DOHH2 (cell line): Measurements from ENCODE around the gene ULBP1.
A peak's percentile ranks its signal among the peaks of the same experiment; 100 is the strongest.

Source experiments
- H3F3A ChIP-seq: fragments of 200-600 bp; sonication (generic), shearing (Covaris generic); 2 replicates; pipeline ENCODE4 v1.6.0; 2016; ENCODE audit warnings: antibody characterized with exemption, mild to moderate bottlenecking; ENCODE audit not compliant: control insufficient read depth, insufficient read depth
- H3K27ac ChIP-seq: fragments of 200-600 bp; sonication (generic); 2 replicates; pipeline ENCODE4 v1.5.1; 2014; ENCODE audit warnings: low read depth, mild to moderate bottlenecking, low read length, moderate library complexity
- H3K27me3 ChIP-seq: fragments of 200-600 bp; sonication (generic); 2 replicates; pipeline ENCODE4 v1.6.1; 2014; ENCODE audit warnings: mild to moderate bottlenecking, low read length, mixed read lengths; ENCODE audit not compliant: control insufficient read depth
- H3K36me3 ChIP-seq: fragments of 200-600 bp; sonication (generic); 2 replicates; pipeline ENCODE4 v1.6.1; 2014; ENCODE audit warnings: mild to moderate bottlenecking, low read length, moderate library complexity, mixed read lengths; ENCODE audit not compliant: control insufficient read depth
- H3K4me1 ChIP-seq: fragments of 200-600 bp; sonication (generic); 2 replicates; pipeline ENCODE4 v1.6.1; 2014; ENCODE audit warnings: mild to moderate bottlenecking, low read length, mixed read lengths; ENCODE audit not compliant: control insufficient read depth
- H3K4me2 ChIP-seq: fragments of 200-600 bp; sonication (generic); 2 replicates; pipeline ENCODE4 v1.6.0; 2014; ENCODE audit warnings: mild to moderate bottlenecking, low read length, moderate library complexity
- H3K4me3 ChIP-seq: fragments of 200-600 bp; sonication (generic); 2 replicates; pipeline ENCODE4 v1.5.1; 2014; ENCODE audit warnings: mild to moderate bottlenecking, low read length, mixed read lengths
- H3K79me2 ChIP-seq: fragments of 200-600 bp; sonication (generic); 2 replicates; pipeline ENCODE4 v1.6.1; 2014; ENCODE audit warnings: mild to moderate bottlenecking, low read length, mixed read lengths; ENCODE audit not compliant: control insufficient read depth
- H3K9me2 ChIP-seq: fragments of 200-600 bp; sonication (generic); replicated peaks from 2 replicates; pipeline ENCODE4 v1.6.1; 2014; ENCODE audit warnings: mild to moderate bottlenecking, low read length, mixed read lengths; ENCODE audit not compliant: control insufficient read depth
- H3K9me3 ChIP-seq: fragments of 200-600 bp; sonication (generic); 2 replicates; pipeline ENCODE4 v1.6.1; 2014; ENCODE audit warnings: antibody characterized with exemption, low read length, mixed read lengths; ENCODE audit not compliant: control insufficient read depth, insufficient read depth
- H4K20me1 ChIP-seq: fragments of 200-600 bp; sonication (generic); 2 replicates; pipeline ENCODE4 v1.6.0; 2014; ENCODE audit warnings: low read depth, mild to moderate bottlenecking, antibody characterized with exemption, low read length, moderate library complexity; ENCODE audit not compliant: control insufficient read depth, insufficient read depth
- EZH2phosphoT487 ChIP-seq: fragments of 200-600 bp; sonication (generic); IDR thresholded peaks from 2 replicates; pipeline ENCODE4 v1.6.1; 2017; ENCODE audit warnings: borderline replicate concordance, mild to moderate bottlenecking, antibody characterized with exemption, low read length, moderate library complexity, mixed read lengths
- TF ChIP-seq, protein P1 (sequence below): fragments of 200-600 bp; sonication (generic); IDR thresholded peaks from one replicate; pipeline ENCODE4 v1.5.1; 2014; ENCODE audit warnings: antibody characterized with exemption, mild to moderate bottlenecking, low read depth, low read length; ENCODE audit not compliant: poor library complexity, severe bottlenecking

ULBP1 gene

GRCh38 chr6:149963462-149964307 lies at the start of gene ULBP1:
Gene ULBP1, plus strand, starts transcription at chr6:149963943. Its CDS starts 107 bp downstream, at chr6:149964050.
- no peak for TF ChIP-seq EZH2phosphoT487
- TF ChIP-seq, protein P1, sequence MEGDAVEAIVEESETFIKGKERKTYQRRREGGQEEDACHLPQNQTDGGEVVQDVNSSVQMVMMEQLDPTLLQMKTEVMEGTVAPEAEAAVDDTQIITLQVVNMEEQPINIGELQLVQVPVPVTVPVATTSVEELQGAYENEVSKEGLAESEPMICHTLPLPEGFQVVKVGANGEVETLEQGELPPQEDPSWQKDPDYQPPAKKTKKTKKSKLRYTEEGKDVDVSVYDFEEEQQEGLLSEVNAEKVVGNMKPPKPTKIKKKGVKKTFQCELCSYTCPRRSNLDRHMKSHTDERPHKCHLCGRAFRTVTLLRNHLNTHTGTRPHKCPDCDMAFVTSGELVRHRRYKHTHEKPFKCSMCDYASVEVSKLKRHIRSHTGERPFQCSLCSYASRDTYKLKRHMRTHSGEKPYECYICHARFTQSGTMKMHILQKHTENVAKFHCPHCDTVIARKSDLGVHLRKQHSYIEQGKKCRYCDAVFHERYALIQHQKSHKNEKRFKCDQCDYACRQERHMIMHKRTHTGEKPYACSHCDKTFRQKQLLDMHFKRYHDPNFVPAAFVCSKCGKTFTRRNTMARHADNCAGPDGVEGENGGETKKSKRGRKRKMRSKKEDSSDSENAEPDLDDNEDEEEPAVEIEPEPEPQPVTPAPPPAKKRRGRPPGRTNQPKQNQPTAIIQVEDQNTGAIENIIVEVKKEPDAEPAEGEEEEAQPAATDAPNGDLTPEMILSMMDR, result no peak
- H3K36me3 ChIP-seq, result no peaks in the 10 kb centered on the region
- H3K27me3 ChIP-seq, result peaks cover 7% of the 10 kb centered on the region
- no peaks in the 10 kb centered on the region for H3K79me2 ChIP-seq
- H3K9me3 ChIP-seq, result peaks cover 5% of the 10 kb centered on the region; the same call in 1 of the 2 replicates
- H3K27ac ChIP-seq, result no peak within 1 kb of the TSS
- H3F3A ChIP-seq, result no peaks in the 10 kb centered on the region
- H4K20me1 ChIP-seq, result no peaks in the 10 kb centered on the region
- H3K9me2 ChIP-seq, result no peaks in the 10 kb centered on the region
- H3K4me3 ChIP-seq, result peak within 1 kb of the TSS; percentile 61
- peak within 1 kb of the TSS; percentile 52 for H3K4me2 ChIP-seq
- 0 out of 2 replicates have a peak, but pooled peaks cover 4% of the 10 kb centered on the region for H3K4me1 ChIP-seq

DNA sequence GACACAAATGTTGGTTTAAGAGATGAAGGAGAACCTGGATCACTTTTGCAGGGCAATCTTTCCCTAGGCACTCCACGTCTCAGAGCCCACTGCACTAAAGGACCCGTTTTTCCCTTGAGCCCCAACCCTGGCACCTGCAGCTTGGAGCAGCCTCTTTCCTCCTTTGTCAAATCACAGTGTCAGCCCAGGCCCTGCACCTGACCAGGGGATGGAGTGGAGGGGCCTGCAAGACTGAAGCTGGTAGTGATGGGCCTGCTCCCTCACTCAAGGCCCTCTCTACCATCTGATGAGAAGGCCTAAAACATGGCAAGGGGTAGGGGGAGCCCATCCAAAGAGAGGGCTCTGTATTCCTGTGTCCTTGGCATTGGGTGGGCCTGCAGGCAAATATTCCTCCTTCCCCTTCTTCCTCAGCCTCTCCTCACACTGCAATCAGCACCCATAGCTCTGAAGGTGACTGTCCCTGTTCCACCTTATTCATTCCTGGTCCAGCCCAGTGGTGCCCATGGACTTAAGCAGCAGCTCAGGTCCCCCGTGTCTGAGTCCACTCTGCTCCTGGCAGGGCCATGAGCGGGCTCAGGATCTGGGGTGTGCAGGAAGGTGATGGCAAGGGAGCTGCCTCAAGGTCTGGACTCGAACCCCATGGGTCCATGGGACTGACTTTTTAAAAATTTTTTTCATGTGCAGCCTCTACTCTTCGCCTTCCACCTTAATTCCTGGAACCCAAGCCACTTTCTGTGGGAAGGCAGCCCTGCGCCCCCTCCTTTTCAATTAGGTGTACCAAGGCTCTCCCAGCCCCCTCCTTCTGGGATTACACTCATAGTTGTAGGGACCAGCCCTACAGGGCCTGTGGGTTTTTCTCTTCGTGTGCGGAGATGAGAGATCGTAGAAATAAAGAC lies 47.5 kb upstream of the ULBP1 start:
- Histone ChIP-seq H3K27me3 (peaks cover 28% of the 10 kb centered on the region), H3K36me3 (no peaks in the 10 kb centered on the region), H3K9me3 (no peaks in the 10 kb centered on the region), H3K27ac (no peak overlapping the region), H3F3A (no peaks in the 10 kb centered on the region), H3K79me2 (no peaks in the 10 kb centered on the region), H3K4me3 (no peak overlapping the region), H3K9me2 (no peaks in the 10 kb centered on the region), H4K20me1 (no peaks in the 10 kb centered on the region), H3K4me1 (no peaks in the 10 kb centered on the region), H3K4me2 (no peak overlapping the region)
- TF ChIP-seq EZH2phosphoT487, result no peak
- TF ChIP-seq, protein P1, result no peak

DNA sequence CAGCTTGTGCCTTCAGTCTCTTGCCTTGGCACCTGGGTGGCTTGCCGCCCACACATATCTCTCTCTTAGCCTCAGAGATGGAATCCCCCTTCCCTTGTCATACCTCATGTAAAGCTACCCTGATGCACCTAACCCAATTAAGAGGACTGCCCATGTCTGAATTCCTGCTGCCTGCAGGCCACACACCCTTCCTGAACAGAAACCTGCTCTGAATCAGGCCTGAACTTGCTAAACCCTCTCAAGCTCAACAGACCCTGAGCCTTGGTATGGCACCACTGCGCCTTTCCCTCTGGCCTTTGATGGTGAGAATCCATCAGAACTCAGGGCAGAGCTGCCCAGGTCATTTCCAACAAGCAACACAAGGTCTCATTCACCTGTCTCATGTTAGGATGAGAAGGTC lies 46.1 kb upstream of the ULBP1 start:
- H4K20me1 ChIP-seq, result no peaks in the 10 kb centered on the region
- no peaks in the 10 kb centered on the region for H3K9me3 ChIP-seq
- no peaks in the 10 kb centered on the region for H3F3A ChIP-seq
- H3K27ac ChIP-seq, result no peak overlapping the region
- H3K27me3 ChIP-seq, result peaks cover 37% of the 10 kb centered on the region
- H3K4me2 ChIP-seq, result no peak overlapping the region
- H3K9me2 ChIP-seq, result no peaks in the 10 kb centered on the region
- no peak overlapping the region for H3K4me3 ChIP-seq
- H3K79me2 ChIP-seq, result no peaks in the 10 kb centered on the region
- H3K4me1 ChIP-seq, result 0 out of 2 replicates have a peak, but pooled peaks cover 2% of the 10 kb centered on the region
- no peaks in the 10 kb centered on the region for H3K36me3 ChIP-seq
- TF ChIP-seq EZH2phosphoT487, result no peak
- TF ChIP-seq, protein P1, result no peak
